Activated CD8-positive, alpha-beta T cell treated with anti-CD3 and anti-CD28 coated beads, Interleukin-2, amount 10 ng/mL, durations not matched to agents 7 days and 5 days (primary cell): ENCODE data around the gene POF1B. TPM values are rescaled to one million over a fixed set of nuclear protein-coding genes. Genes with fewer than 3 reads are reported as not detected.

Experiments
- ATAC-seq: fragments of 150-1000 bp; cut with Tn5 transposase; one replicate; pipeline ENCODE4 v1.10.0; 2021; ENCODE audit warnings: moderate library complexity
- CTCF ChIA-PET: fragments of 350-600 bp; sonication (Branson Sonifier 250); formaldehyde crosslinking; loops from one replicate; lab custom pipeline; 2021; ENCODE audit warnings: antibody characterized with exemption; lab: Charles Lee
- POLR2A ChIA-PET: fragments of 350-600 bp; sonication (Branson Sonifier 250); formaldehyde crosslinking; loops from one replicate; lab custom pipeline; 2021; ENCODE audit warnings: antibody characterized with exemption; lab: Charles Lee
- DNase-seq: peaks from one replicate; pipeline ENCODE4 v3.0.0-alpha.2; 2020
- H3K27ac Mint-ChIP-seq: one replicate; pipeline ENCODE4 v1.8.0; 2021; ENCODE audit warnings: mild to moderate bottlenecking, mixed read lengths
- H3K27me3 Mint-ChIP-seq: one replicate; pipeline ENCODE4 v1.8.0; 2021; ENCODE audit warnings: low read depth, mixed read lengths
- H3K36me3 Mint-ChIP-seq: one replicate; pipeline ENCODE4 v1.8.0; 2021; ENCODE audit warnings: low read depth, mixed read lengths
- H3K4me1 Mint-ChIP-seq: one replicate; pipeline ENCODE4 v1.8.0; 2021; ENCODE audit warnings: low read depth, mixed read lengths
- H3K4me3 Mint-ChIP-seq: one replicate; pipeline ENCODE4 v1.8.0; 2021; ENCODE audit warnings: mild to moderate bottlenecking, mixed read lengths
- H3K9me3 Mint-ChIP-seq: one replicate; pipeline ENCODE4 v1.8.0; 2022; ENCODE audit warnings: mixed read lengths; ENCODE audit not compliant: insufficient read depth
- total RNA-seq, 2 experiments: library from RNA; stranded (reverse); gene quantifications; one replicate each; pipeline ENCODE4 v1.2.3, GENCODE V29; 2021

Gene POF1B
- total RNA-seq, result not detected

DNA sequence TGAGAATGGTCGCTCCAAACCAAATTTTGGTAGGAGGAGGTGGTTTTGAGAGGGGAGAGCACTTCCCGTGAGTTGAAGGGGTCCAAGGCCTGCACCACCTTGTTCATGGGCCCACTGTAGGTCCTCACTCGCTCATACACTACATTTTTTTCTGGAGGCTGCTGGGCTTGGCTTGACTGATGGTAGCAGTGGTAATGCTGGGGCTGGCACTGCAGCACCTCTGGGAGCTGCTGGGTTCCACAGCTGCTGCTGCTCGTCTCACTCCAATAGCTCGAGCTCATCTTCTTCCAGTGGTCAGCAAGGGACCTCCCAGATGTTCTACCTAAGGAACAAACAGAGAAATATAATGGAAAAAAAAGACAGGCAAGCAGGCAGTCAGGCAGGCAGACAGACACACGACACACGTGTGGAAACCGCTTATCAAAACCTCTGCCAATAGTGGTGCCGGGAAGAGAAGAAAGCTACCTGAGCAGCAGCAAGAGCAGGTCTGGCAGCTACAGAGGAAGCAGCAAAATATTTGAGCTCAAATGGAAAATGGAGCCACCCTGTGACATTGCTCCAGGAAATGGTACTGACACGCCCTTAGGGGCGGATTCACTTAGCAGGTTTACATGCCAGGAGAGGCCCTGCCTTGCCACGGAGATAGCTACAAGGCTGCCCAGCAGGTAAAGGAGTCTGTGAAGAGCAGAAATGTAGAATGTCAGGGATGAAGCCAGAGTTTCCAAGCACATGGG, at the start of gene POF1B:
Gene POF1B, minus strand, starts transcription at position 492 of the 734 bp plus-strand sequence. Its CDS starts 211 bp downstream, at position 281.
- ATAC-seq (no peak), DNase-seq (no peak)
- H3K4me1 Mint-ChIP-seq, result no peaks in the 10 kb centered on the region
- POLR2A ChIA-PET, result no interaction called here
- H3K27ac Mint-ChIP-seq, result no peak within 1 kb of the TSS
- H3K27me3 Mint-ChIP-seq, result no peaks in the 10 kb centered on the region
- no peaks in the 10 kb centered on the region for H3K36me3 Mint-ChIP-seq
- H3K9me3 Mint-ChIP-seq, result no peaks in the 10 kb centered on the region
- no peak within 1 kb of the TSS for H3K4me3 Mint-ChIP-seq
- CTCF ChIA-PET, result no interaction called here

GRCh38 chrX:85429066-85429465, 49.6 kb upstream of the POF1B start:
- Mint-ChIP-seq H3K27ac (no peak overlapping the region), H3K36me3 (no peaks in the 10 kb centered on the region), H3K27me3 (no peaks in the 10 kb centered on the region), H3K4me3 (no peak overlapping the region), H3K9me3 (no peaks in the 10 kb centered on the region), H3K4me1 (no peaks in the 10 kb centered on the region)
- POLR2A ChIA-PET, result no interaction called here
- DNase-seq, result no peak
- CTCF ChIA-PET, result no interaction called here
- ATAC-seq, result no peak

DNA sequence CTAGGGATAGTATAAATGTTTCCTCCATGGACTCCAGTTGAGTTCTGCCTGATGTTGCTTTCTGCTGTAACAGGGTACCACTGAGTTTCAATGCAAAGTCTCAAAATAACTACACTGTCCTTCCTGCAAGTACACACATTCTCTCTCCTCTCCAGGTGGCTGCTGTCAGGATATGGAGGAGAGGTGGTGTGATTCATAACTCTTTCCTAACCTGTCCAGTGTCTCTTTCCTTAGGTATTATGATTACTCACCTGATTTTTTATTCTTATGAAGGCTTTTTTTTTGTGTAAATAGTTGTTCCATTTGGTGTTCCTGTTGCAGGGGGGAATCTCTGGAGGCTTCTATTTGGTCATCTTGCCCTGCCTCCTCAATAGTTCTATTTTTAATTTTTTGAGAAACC, 39.8 kb upstream of the POF1B start:
- POLR2A ChIA-PET, result no interaction called here
- ATAC-seq, result no peak
- no peak overlapping the region for H3K4me3 Mint-ChIP-seq
- H3K27me3 Mint-ChIP-seq, result no peaks in the 10 kb centered on the region
- no peaks in the 10 kb centered on the region for H3K9me3 Mint-ChIP-seq
- DNase-seq, result no peak
- no peaks in the 10 kb centered on the region for H3K36me3 Mint-ChIP-seq
- CTCF ChIA-PET, result no interaction called here
- H3K27ac Mint-ChIP-seq, result no peak overlapping the region
- no peaks in the 10 kb centered on the region for H3K4me1 Mint-ChIP-seq

- H3K4me3 Mint-ChIP-seq, result no peak overlapping the region
- no peaks in the 10 kb centered on the region for H3K27me3 Mint-ChIP-seq
- H3K27ac Mint-ChIP-seq, result no peak overlapping the region
- no peaks in the 10 kb centered on the region for H3K36me3 Mint-ChIP-seq
- H3K9me3 Mint-ChIP-seq, result no peaks in the 10 kb centered on the region
- CTCF ChIA-PET, result no interaction called here
- DNase-seq (no peak), ATAC-seq (no peak)
- POLR2A ChIA-PET, result no interaction called here
- no peaks in the 10 kb centered on the region for H3K4me1 Mint-ChIP-seq
Observed at GRCh38 chrX:85391878-85392238, 12.4 kb upstream of the POF1B start.

DNA sequence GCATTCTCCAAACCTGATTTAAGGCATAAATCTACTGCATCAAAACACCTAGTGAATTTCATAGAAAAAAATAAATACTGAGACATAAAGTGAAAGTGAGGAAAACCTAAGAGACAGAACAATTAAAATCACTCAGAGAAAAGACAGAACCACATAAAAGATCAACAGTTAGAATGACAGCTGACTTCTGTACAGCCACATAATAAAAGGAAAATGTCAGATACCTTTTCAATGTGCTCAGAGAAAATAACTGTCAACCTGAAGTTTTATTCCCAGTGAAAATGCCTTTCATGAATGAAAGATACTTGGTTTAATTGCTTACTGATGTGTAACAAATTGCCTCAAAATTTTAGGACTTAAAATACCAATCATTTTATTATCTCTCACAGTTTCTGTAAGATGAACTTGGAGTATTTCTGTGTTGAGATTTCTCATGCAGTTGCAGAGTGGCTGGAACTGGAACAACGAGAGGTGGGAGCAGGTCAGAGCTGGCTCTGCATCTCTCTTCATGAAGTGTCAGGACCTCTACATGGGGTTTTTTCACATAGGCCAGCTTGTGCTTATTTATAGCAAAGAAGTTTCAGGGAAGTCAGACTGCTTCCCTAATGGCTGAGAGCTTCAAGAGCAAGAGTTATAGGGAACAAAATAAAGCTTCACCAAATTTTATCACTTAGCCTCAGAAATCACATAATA, 11.9 kb upstream of the POF1B start:
- Mint-ChIP-seq H3K36me3 (no peaks in the 10 kb centered on the region), H3K9me3 (no peaks in the 10 kb centered on the region), H3K4me3 (no peak overlapping the region), H3K27ac (no peak overlapping the region), H3K4me1 (no peaks in the 10 kb centered on the region), H3K27me3 (no peaks in the 10 kb centered on the region)
- DNase-seq (no peak), ATAC-seq (no peak)
- ChIA-PET CTCF (no interaction called here), POLR2A (no interaction called here)

GRCh38 chrX:85381602-85382001, 2.1 kb upstream of the POF1B start:
- H3K4me3 Mint-ChIP-seq, result no peak overlapping the region
- H3K27me3 Mint-ChIP-seq, result no peaks in the 10 kb centered on the region
- no peaks in the 10 kb centered on the region for H3K9me3 Mint-ChIP-seq
- DNase-seq (no peak), ATAC-seq (no peak)
- no peaks in the 10 kb centered on the region for H3K36me3 Mint-ChIP-seq
- H3K4me1 Mint-ChIP-seq, result no peaks in the 10 kb centered on the region
- H3K27ac Mint-ChIP-seq, result no peak overlapping the region
- POLR2A ChIA-PET, result no interaction called here
- CTCF ChIA-PET, result no interaction called here

- Mint-ChIP-seq H3K4me1 (no peaks in the 10 kb centered on the region), H3K27me3 (no peaks in the 10 kb centered on the region), H3K27ac (no peak overlapping the region), H3K4me3 (no peak overlapping the region), H3K9me3 (no peaks in the 10 kb centered on the region), H3K36me3 (no peaks in the 10 kb centered on the region)
- ATAC-seq, result no peak
- ChIA-PET POLR2A (no interaction called here), CTCF (no interaction called here)
- DNase-seq, result no peak
Observed at GRCh38 chrX:85378461-85378860, 1.0 kb downstream of the POF1B start.

DNA sequence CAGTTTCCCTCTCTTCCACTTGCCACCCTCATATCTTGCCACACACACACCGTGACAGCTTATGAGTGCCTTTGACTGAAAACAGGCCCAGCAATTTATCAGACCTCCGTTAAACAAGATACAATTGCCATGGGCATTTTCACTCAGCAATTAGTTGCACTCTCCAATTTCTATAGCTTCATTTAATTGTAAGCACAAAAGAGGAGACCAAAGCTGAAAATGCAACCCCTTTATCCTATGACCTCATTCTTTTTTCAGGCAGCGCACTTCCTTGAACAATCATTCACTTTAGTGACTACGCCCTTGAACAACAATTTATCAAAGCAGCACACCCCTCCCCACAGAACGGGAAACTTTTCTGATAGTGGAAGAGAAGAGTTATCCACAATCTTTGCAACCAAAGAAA, 4.1 kb downstream of the POF1B start:
- DNase-seq (no peak), ATAC-seq (no peak)
- Mint-ChIP-seq H3K27me3 (no peaks in the 10 kb centered on the region), H3K4me3 (no peak overlapping the region), H3K4me1 (no peaks in the 10 kb centered on the region), H3K9me3 (no peaks in the 10 kb centered on the region), H3K27ac (no peak overlapping the region), H3K36me3 (no peaks in the 10 kb centered on the region)
- CTCF ChIA-PET, result no interaction called here
- POLR2A ChIA-PET, result no interaction called here

- Mint-ChIP-seq H3K27me3 (no peaks in the 10 kb centered on the region), H3K36me3 (no peaks in the 10 kb centered on the region), H3K4me1 (no peaks in the 10 kb centered on the region), H3K4me3 (no peak overlapping the region), H3K27ac (no peak overlapping the region), H3K9me3 (peaks cover 3% of the 10 kb centered on the region)
- CTCF ChIA-PET, result no interaction called here
- DNase-seq (no peak), ATAC-seq (no peak)
- POLR2A ChIA-PET, result no interaction called here
Observed at GRCh38 chrX:85365370-85365995, 14.0 kb downstream of the POF1B start.

DNA sequence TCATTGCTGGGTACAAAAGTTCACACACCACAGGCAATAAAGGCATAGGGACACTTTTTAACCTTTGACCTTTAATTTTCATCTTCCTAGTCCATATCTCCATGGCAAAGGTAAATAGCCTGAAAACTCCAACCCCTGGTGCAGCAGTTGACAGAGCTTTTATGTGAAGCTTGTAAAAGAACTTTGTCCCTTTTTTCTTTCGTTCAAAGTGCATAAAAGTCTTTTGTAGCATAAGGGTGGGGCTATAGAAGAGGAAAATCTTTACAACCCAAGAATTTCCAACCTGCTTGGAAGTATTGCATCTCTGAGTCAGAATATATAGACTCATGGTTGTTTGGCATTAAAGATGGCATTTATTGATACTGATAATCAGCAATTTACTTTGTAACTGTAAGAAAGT, 20.4 kb downstream of the POF1B start:
- Mint-ChIP-seq H3K36me3 (no peaks in the 10 kb centered on the region), H3K4me3 (no peak overlapping the region), H3K9me3 (peaks cover 3% of the 10 kb centered on the region), H3K4me1 (no peaks in the 10 kb centered on the region), H3K27ac (no peak overlapping the region), H3K27me3 (no peaks in the 10 kb centered on the region)
- ChIA-PET POLR2A (no interaction called here), CTCF (no interaction called here)
- ATAC-seq (no peak), DNase-seq (no peak)

DNA sequence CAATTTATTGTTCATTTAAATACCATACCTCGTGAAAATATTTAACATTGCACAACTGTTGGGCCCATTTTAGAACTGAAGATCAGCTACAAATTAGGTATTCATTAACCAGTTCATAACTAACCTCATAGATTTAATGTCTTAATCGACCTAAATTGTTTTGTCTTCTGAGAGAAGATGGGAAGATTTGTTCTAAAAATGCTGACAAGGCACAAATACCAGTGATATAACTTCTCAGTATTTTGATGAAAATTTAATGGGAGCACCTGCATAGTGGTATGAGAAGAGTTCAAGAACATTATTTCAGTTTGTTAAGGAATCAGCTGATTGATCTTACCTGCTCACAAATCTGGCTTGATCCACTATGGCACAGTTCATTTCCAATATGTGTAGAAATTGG, 33.9 kb downstream of the POF1B start:
- ChIA-PET POLR2A (no interaction called here), CTCF (no interaction called here)
- no peaks in the 10 kb centered on the region for H3K27me3 Mint-ChIP-seq
- no peaks in the 10 kb centered on the region for H3K4me1 Mint-ChIP-seq
- ATAC-seq (no peak), DNase-seq (no peak)
- no peak overlapping the region for H3K27ac Mint-ChIP-seq
- H3K9me3 Mint-ChIP-seq, result no peaks in the 10 kb centered on the region
- H3K36me3 Mint-ChIP-seq, result no peaks in the 10 kb centered on the region
- H3K4me3 Mint-ChIP-seq, result no peak overlapping the region

DNA sequence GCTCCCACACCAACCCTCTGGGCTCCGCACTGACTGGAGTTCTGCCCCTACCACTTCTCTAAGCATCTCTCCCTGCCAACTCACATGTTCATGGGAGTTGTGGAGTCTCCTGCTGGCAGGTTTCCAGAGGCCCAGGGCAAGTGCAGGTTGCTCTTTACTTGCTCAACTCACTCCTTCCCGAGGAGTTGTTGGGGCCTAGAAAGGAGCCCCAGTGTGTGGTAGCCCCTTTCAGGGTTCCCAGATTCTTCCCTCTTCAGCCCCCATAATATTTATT, 52.5 kb downstream of the POF1B start:
- H3K27ac Mint-ChIP-seq, result no peak overlapping the region
- H3K36me3 Mint-ChIP-seq, result no peaks in the 10 kb centered on the region
- H3K4me3 Mint-ChIP-seq, result no peak overlapping the region
- CTCF ChIA-PET, result no interaction called here
- ATAC-seq (no peak), DNase-seq (no peak)
- peaks cover 5% of the 10 kb centered on the region for H3K9me3 Mint-ChIP-seq
- H3K4me1 Mint-ChIP-seq, result no peaks in the 10 kb centered on the region
- POLR2A ChIA-PET, result no interaction called here
- H3K27me3 Mint-ChIP-seq, result no peaks in the 10 kb centered on the region
